Uterus (tissue), 4 donors: ENCODE measurements around the gene WDR72. TPM values are rescaled to one million over a fixed set of nuclear protein-coding genes. Genes with fewer than 3 reads are reported as not detected.

Experiments
- DNase-seq, 2 donors: peaks; one replicate each; pipeline ENCODE4 v3.0.0-alpha.2; 2019 to 2020
- H3K27ac ChIP-seq, 2 donors: fragments of 200-600 bp; sonication (generic); 1 replicate in 1 of 2; 2 replicates in 1 of 2; pipeline ENCODE4 v1.5.1; 2016 to 2018
- H3K27me3 ChIP-seq, 2 donors: fragments of 200-600 bp; sonication (generic); one replicate each; pipeline ENCODE4 v1.5.1; 2018 to 2019; ENCODE audit warnings: control low read depth in 1 of 2
- H3K36me3 ChIP-seq, 2 donors: fragments of 200-600 bp; sonication (generic); one replicate each; pipeline ENCODE4 v1.5.1; 2019; ENCODE audit warnings: control low read depth in 1 of 2
- H3K4me1 ChIP-seq, 2 donors: fragments of 200-600 bp; sonication (generic); one replicate each; pipeline ENCODE4 v1.5.1; 2018 to 2019; ENCODE audit warnings: control low read depth in 1 of 2
- H3K4me3 ChIP-seq, 2 donors: fragments of 200-600 bp; sonication (generic); 1 replicate in 1 of 2; 2 replicates in 1 of 2; pipeline ENCODE4 v1.5.1; 2018 to 2019; ENCODE audit warnings: mild to moderate bottlenecking in 1 of 2
- H3K9me3 ChIP-seq, 2 donors: fragments of 200-600 bp; sonication (generic); one replicate each; pipeline ENCODE4 v1.5.1; 2019; ENCODE audit warnings: control low read depth in 1 of 2
- POLR2A ChIP-seq, 2 donors: fragments of 450-650 bp; IDR thresholded peaks; one replicate each; pipeline ENCODE4 v1.6.1; 2016; ENCODE audit warnings: antibody characterized with exemption in 2 of 2, mild to moderate bottlenecking in 1 of 2, moderate library complexity in 1 of 2
- intact Hi-C: fragments of 100-400 bp; cut with DNase I; formaldehyde crosslinking; loops from one replicate; pipeline ENCODE4 v1.15.1; 2023; ENCODE audit warnings: low total_unique reads
- total RNA-seq, 4 donors: library from RNA; depleted of rRNA in 3 of 4; stranded (reverse); fragments of >200 nt in 3 of 4; gene quantifications; one replicate each; pipeline versions ENCODE4 v1.1.0 to v1.2.4, GENCODE V29; 2014 to 2023
- TF ChIP-seq, protein P1 (sequence below), 4 experiments: fragments of 200-600 bp in 2 of 4; fragments of 450-650 bp in 2 of 4; sonication (generic) in 2 of 4; IDR thresholded peaks; one replicate each; pipeline ENCODE4 v1.5.1; 2016 to 2019; ENCODE audit warnings: antibody characterized with exemption in 4 of 4, mild to moderate bottlenecking in 2 of 4, moderate library complexity in 1 of 4
- donor health status: DM: yes; HTN: yes; CAD: no.

Gene WDR72
- total RNA-seq, 4 donors from 2014 or later, result 0.15 to 2.8 (median 0.59) TPM; not detected in 1

DNA sequence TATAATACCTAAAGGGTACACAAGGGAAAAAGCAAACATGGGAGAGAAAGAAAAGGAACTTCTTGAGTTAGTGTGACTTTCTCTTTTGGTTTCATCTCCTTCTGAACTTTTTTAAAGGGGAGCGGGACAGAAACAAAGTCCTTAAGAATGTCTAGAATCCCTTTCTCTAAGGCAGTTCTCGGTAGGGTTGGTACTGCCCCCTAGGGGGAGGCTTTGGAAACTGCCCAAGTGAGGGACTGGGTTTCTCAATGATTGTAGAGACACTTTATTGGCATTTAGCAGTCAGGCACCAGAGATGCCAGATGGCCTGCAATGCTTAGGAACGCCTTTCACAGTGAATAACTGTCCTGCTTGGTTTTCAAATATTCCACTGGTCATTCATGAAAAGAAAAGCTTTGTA is 172.7 kb downstream of the WDR72 start:
- intact Hi-C loops, result no loop called here
- no peak overlapping the region for H3K4me3 ChIP-seq

DNA sequence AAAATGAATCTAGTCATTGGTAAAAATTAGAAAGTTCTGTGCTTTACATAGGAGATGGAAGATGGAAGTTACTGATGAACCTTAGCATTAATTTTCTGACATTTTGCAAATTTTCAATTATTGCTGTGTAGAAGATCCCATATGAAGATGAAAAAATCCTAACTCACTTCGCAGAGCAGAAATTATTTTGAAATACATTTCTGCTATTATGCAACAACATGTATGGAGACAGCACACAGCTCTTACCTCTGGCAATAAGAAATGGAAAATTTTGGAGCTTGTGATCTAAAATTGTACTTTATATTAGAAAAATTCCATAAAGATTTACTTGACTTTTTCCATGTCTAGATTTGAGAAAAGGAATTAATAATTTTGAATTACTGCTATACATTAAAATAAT is 177.9 kb downstream of the WDR72 start:
- intact Hi-C loops, result no loop called here
- no peak for DNase-seq
- Histone ChIP-seq H3K9me3 (no peaks in the 10 kb centered on the region), H3K4me3 (no peak overlapping the region), H3K27ac (no peak overlapping the region), H3K4me1 (no peaks in the 10 kb centered on the region), H3K27me3 (no peaks in the 10 kb centered on the region), H3K36me3 (no peaks in the 10 kb centered on the region)
- TF ChIP-seq, protein P1, sequence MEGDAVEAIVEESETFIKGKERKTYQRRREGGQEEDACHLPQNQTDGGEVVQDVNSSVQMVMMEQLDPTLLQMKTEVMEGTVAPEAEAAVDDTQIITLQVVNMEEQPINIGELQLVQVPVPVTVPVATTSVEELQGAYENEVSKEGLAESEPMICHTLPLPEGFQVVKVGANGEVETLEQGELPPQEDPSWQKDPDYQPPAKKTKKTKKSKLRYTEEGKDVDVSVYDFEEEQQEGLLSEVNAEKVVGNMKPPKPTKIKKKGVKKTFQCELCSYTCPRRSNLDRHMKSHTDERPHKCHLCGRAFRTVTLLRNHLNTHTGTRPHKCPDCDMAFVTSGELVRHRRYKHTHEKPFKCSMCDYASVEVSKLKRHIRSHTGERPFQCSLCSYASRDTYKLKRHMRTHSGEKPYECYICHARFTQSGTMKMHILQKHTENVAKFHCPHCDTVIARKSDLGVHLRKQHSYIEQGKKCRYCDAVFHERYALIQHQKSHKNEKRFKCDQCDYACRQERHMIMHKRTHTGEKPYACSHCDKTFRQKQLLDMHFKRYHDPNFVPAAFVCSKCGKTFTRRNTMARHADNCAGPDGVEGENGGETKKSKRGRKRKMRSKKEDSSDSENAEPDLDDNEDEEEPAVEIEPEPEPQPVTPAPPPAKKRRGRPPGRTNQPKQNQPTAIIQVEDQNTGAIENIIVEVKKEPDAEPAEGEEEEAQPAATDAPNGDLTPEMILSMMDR (IDR thresholded peaks at IDR 0.05), result no peak
- TF ChIP-seq POLR2A (IDR thresholded peaks at IDR 0.05), result no peak

More for the DNA sequence above, 172.7 kb downstream of the WDR72 start:
- no peak overlapping the region for H3K27ac ChIP-seq
- no peaks in the 10 kb centered on the region for H3K4me1 ChIP-seq
- no peak for DNase-seq
- H3K27me3 ChIP-seq, result no peaks in the 10 kb centered on the region
- no peaks in the 10 kb centered on the region for H3K9me3 ChIP-seq
- TF ChIP-seq, protein P1 (IDR thresholded peaks at IDR 0.05), result no peak
- no peak for TF ChIP-seq POLR2A (IDR thresholded peaks at IDR 0.05)
- H3K36me3 ChIP-seq, result no peaks in the 10 kb centered on the region

DNA sequence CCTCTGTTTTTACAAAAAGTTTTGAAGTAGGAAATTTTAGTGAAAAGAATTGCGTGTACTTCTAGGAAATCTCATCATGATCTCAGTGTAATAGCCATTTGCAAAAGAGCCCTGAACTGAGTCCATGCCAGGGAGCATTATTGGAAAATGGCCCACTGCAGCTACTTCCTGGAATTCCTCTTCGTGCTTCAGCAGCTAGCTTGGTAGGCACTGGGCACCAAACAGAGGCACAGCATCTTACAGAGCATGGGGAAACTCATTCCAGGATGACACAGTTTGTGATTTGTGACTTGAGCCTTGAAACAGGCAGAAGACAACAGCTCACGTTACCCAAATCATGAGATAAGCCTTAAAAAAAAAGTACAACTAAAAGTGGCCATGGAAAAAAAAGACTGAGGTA is 179.1 kb downstream of the WDR72 start:
- intact Hi-C loops, result no loop called here
- H3K9me3 ChIP-seq, result no peaks in the 10 kb centered on the region
- H3K4me3 ChIP-seq, result no peak overlapping the region
- TF ChIP-seq, protein P1 (IDR thresholded peaks at IDR 0.05), result no peak
- no peak for TF ChIP-seq POLR2A (IDR thresholded peaks at IDR 0.05)
- H3K27me3 ChIP-seq, result no peaks in the 10 kb centered on the region
- DNase-seq, result no peak
- H3K27ac ChIP-seq, result no peak overlapping the region
- H3K4me1 ChIP-seq, result no peaks in the 10 kb centered on the region
- no peaks in the 10 kb centered on the region for H3K36me3 ChIP-seq

DNA sequence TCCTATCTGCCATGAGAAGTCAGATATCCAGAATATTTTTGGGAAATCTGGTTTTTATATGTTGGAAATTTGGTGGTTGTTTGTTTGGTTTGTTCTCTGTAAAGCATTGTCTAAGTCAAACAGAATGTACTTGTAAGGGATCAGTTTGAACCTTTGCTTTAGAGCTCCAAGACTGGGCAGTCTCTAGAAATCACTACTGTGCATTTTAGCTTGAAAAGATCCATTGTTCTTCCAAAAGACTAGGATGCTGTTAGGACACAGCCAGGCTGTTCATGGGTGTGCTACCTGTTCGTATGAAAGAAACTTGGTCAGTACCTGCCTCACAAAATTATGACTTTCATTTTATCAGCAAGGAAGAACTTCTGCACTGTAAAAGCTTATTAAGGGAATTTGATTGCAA is 182.6 kb downstream of the WDR72 start:
- Histone ChIP-seq H3K9me3 (no peaks in the 10 kb centered on the region), H3K4me3 (no peak overlapping the region), H3K27me3 (no peaks in the 10 kb centered on the region), H3K4me1 (no peaks in the 10 kb centered on the region), H3K36me3 (no peaks in the 10 kb centered on the region), H3K27ac (no peak overlapping the region)
- intact Hi-C loops, result no loop called here
- TF ChIP-seq POLR2A (IDR thresholded peaks at IDR 0.05), result no peak
- TF ChIP-seq, protein P1 (IDR thresholded peaks at IDR 0.05), result no peak
- DNase-seq, result no peak

DNA sequence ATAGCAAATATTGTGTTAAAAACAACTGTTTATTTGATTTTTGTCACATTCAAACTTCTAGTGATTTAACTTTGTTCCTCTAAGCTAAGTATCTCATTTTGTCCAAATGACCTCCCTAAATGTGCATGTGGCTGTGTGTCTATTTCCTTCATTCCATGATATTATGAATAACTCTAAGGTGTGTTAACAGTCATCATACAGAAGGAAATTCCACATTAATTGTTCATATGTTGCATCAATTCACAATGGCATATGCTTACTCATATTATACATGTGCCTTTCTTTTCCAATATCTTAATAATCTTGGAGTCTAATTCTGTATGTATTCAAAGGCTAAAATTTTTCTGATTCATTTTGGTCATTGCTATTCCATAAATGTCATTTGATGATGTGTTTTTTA is 186.4 kb downstream of the WDR72 start:
- H3K4me1 ChIP-seq, result no peaks in the 10 kb centered on the region
- no peaks in the 10 kb centered on the region for H3K36me3 ChIP-seq
- H3K27ac ChIP-seq, result no peak overlapping the region
- DNase-seq, result no peak
- intact Hi-C loops, result no loop called here
- H3K27me3 ChIP-seq, result no peaks in the 10 kb centered on the region
- no peaks in the 10 kb centered on the region for H3K9me3 ChIP-seq
- TF ChIP-seq, protein P1 (IDR thresholded peaks at IDR 0.05), result no peak
- H3K4me3 ChIP-seq, result no peak overlapping the region
